ENCODE measurements around the gene SCUBE3. TPM values are rescaled to one million over a fixed set of nuclear protein-coding genes. Genes with fewer than 3 reads are reported as not detected.

The SCUBE3 gene
- total RNA-seq, 4 donors from 2014 or later: 0.37 to 0.68 (median 0.52) TPM

DNA sequence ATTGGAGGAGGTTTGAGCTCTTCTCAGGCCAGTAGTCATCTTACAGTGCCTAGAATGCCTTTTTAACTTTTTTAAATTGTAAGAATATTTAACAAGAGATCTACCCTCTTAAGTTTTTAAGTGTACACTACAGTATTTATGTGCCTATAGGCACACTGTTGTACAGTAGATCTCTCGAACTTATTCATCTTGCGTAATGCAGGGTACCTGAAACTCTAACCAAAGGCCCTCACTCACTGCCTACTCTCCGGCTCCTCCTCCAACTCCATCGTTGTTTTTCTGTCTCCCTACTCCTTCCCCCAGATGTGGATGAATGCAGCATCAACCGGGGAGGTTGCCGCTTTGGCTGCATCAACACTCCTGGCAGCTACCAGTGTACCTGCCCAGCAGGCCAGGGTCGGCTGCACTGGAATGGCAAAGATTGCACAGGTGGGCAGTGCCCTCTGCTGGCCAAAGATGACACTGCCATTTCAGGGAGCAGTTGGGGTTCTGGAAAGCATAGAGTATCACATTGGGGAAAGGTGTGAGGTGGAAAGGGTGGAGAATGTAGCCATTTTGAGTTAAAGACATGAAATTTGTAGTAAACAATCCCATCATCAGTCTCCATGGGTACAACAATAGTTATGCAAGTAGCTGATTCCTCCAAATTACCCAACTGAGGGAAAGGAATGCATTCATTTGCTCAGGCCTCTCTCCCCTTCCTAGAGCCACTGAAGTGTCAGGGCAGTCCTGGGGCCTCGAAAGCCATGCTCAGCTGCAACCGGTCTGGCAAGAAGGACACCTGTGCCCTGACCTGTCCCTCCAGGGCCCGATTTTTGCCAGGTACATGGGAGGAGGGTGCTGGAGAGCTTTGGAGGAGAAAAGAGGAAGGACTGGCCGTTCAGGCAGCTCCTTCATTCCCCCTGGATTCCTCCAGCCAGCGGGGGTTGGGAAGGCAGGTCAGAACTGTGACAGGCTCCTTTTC lies 27.4 kb downstream of the SCUBE3 start:
- peak; percentile 78 for DNase-seq
- Histone ChIP-seq H3K27me3 (no peaks in the 10 kb centered on the region), H3K36me3 (no peaks in the 10 kb centered on the region), H3K9me3 (no peaks in the 10 kb centered on the region), H3K4me1 (peaks cover 0 to 7% (median 5%) of the 10 kb centered on the region in 4 donors), H3K4me3 (no peak overlapping the region), H3K27ac (no peak overlapping the region)
- TF ChIP-seq, protein P1, sequence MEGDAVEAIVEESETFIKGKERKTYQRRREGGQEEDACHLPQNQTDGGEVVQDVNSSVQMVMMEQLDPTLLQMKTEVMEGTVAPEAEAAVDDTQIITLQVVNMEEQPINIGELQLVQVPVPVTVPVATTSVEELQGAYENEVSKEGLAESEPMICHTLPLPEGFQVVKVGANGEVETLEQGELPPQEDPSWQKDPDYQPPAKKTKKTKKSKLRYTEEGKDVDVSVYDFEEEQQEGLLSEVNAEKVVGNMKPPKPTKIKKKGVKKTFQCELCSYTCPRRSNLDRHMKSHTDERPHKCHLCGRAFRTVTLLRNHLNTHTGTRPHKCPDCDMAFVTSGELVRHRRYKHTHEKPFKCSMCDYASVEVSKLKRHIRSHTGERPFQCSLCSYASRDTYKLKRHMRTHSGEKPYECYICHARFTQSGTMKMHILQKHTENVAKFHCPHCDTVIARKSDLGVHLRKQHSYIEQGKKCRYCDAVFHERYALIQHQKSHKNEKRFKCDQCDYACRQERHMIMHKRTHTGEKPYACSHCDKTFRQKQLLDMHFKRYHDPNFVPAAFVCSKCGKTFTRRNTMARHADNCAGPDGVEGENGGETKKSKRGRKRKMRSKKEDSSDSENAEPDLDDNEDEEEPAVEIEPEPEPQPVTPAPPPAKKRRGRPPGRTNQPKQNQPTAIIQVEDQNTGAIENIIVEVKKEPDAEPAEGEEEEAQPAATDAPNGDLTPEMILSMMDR (IDR thresholded peaks at IDR 0.05): peak; percentile 91 to 96 (median 94)
- TF ChIP-seq EP300 (IDR thresholded peaks at IDR 0.05; ENCODE audit: low read depth) (no peak), POLR2A (IDR thresholded peaks at IDR 0.05) (no peak), POLR2AphosphoS5 (IDR thresholded peaks at IDR 0.05) (no peak)
- in situ Hi-C loops (cut with MboI; ENCODE audit: low pct_ligation_motif_present in 1 of 4, low pct_unique_long_range_greater_than_20kb in 1 of 4, low sequenced_read_pairs in 3 of 4): loop anchor here in 2 of 4 donors (10.0 to 25.0 kb wide), 2 partner anchors 96 to 254 kb away; partner anchors contain the start of gene TCP11 (in 1 of the 2)
- intact Hi-C loops (cut with DNase I; ENCODE audit: low total_unique reads): loop anchor here (5.0 to 10.0 kb wide), 2 partner anchors 96 to 254 kb away; partner anchors contain the start of gene TCP11
- 41 to 62% methylated on average over 4 to 12 of the region's 12 CpGs for WGBS, 2 donors (ENCODE audit: low coverage in 1 of 2)

DNA sequence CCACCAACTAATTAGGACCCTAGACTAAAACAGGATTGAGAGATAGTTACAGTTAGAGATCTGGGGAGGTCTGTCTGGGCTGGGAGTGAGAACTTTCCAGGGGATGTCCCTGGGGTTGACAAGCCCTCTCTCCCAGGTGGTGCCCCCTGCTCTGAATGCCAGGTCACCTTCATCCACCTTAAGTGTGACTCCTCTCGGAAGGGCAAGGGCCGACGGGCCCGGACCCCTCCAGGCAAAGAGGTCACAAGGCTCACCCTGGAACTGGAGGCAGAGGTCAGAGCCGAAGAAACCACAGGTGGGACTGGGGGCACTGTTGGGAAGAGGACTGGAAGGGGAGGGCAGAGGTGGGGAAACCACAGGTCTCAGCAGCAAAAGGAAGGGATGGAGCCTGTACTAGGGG lies 28.7 kb downstream of the SCUBE3 start:
- no peaks in the 10 kb centered on the region for H3K27me3 ChIP-seq
- no peak overlapping the region for H3K27ac ChIP-seq
- intact Hi-C loops (cut with DNase I; ENCODE audit: low total_unique reads): loop anchor here (5.0 to 10.0 kb wide), 2 partner anchors 98 to 255 kb away; partner anchors contain the start of gene TCP11
- 96% methylated on average over 5 of the region's 5 CpGs; no CpG with 5 or more reads in 1 of the 2 donors for WGBS, 2 donors (ENCODE audit: low coverage in 1 of 2)
- H3K36me3 ChIP-seq: no peaks in the 10 kb centered on the region
- peaks cover 0 to 7% (median 5%) of the 10 kb centered on the region in 4 donors for H3K4me1 ChIP-seq
- H3K9me3 ChIP-seq: no peaks in the 10 kb centered on the region
- TF ChIP-seq EP300 (IDR thresholded peaks at IDR 0.05; ENCODE audit: low read depth) (no peak), POLR2AphosphoS5 (IDR thresholded peaks at IDR 0.05) (no peak), POLR2A (IDR thresholded peaks at IDR 0.05) (no peak)
- TF ChIP-seq, protein P1 (IDR thresholded peaks at IDR 0.05): no peak
- H3K4me3 ChIP-seq: no peak overlapping the region
- in situ Hi-C loops (cut with MboI; ENCODE audit: low pct_ligation_motif_present in 1 of 4, low pct_unique_long_range_greater_than_20kb in 1 of 4, low sequenced_read_pairs in 3 of 4): loop anchor here in 2 of 4 donors (10.0 to 25.0 kb wide), 2 partner anchors 98 to 255 kb away; partner anchors contain the start of gene TCP11 (in 1 of the 2)
- DNase-seq: no peak

DNA sequence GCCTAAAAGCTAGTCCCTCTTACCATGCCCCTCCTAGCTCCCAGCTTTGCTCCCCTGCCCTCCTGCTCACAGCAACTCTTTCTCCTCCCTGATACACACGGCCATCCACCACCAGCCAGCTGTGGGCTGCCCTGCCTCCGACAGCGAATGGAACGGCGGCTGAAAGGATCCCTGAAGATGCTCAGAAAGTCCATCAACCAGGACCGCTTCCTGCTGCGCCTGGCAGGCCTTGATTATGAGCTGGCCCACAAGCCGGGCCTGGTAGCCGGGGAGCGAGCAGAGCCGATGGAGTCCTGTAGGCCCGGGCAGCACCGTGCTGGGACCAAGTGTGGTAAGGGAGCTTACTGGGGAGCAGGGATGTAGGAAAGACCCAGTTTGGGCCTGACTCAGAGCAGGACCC lies 29.1 kb downstream of the SCUBE3 start:
- Histone ChIP-seq H3K4me3 (no peak overlapping the region), H3K27me3 (no peaks in the 10 kb centered on the region), H3K36me3 (no peaks in the 10 kb centered on the region), H3K27ac (no peak overlapping the region), H3K4me1 (peaks cover 0 to 7% (median 5%) of the 10 kb centered on the region in 4 donors), H3K9me3 (no peaks in the 10 kb centered on the region)
- TF ChIP-seq POLR2AphosphoS5 (IDR thresholded peaks at IDR 0.05): no peak
- TF ChIP-seq EP300 (IDR thresholded peaks at IDR 0.05; ENCODE audit: low read depth): no peak
- TF ChIP-seq POLR2A (IDR thresholded peaks at IDR 0.05): no peak
- TF ChIP-seq, protein P1 (IDR thresholded peaks at IDR 0.05): no peak
- intact Hi-C loops (cut with DNase I; ENCODE audit: low total_unique reads): loop anchor here (5.0 to 10.0 kb wide), 2 partner anchors 98 to 256 kb away; partner anchors contain the start of gene TCP11
- in situ Hi-C loops (cut with MboI; ENCODE audit: low pct_ligation_motif_present in 1 of 4, low pct_unique_long_range_greater_than_20kb in 1 of 4, low sequenced_read_pairs in 3 of 4): loop anchor here in 2 of 4 donors (10.0 to 25.0 kb wide), 2 partner anchors 98 to 256 kb away; partner anchors contain the start of gene TCP11 (in 1 of the 2)
- no peak for DNase-seq
- WGBS, 2 donors (ENCODE audit: low coverage in 1 of 2): 98% methylated on average over 13 of the region's 13 CpGs; no CpG with 5 or more reads in 1 of the 2 donors
